Measurements from ENCODE around the gene CCDC85C. TPM values are rescaled to one million over a fixed set of nuclear protein-coding genes. Genes with fewer than 3 reads are reported as not detected.
A peak's percentile ranks its signal among the peaks of the same experiment; 100 is the strongest.

The CCDC85C gene
- total and polyA plus RNA-seq, 2 of the 4 experiments (the other 2 are of a cell fraction): 16.0 to 19.0 TPM

DNA sequence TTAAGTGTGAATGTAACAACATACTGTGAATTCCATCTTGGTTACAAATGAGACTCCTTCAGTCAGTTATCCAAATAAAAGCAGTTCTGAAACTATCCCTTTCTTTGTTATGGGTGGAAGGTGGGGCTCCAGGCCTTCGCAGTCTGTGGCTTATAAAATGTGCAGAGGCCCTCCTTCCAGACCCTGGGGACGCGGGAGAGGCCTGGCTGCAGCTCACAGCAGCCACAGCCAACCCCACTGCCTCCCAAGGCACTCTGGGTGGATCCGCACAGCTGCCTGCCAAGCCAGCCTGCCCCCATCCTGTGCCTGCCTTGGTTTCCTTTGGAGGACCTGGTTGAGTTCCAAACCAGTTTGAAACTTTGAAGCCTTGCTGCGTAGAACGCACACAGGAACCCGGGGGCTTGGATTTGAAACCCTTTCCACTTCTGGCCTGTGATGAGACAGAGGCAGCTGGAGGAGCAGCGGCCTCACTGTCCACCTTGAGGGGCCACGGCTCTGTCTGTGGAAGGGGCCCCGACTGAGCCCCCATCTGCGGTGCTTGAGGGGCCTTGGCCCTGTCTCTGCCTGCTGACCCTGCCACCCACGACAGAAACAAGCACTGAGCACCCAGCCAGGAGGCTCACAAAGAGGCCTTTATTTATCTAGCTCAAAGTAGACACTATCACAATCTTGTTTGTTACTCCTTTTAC is 92.4 kb downstream of the CCDC85C start:
- POLR2A ChIA-PET (ENCODE audit: unreplicated experiment): no interaction called here
- H3K9me1 ChIP-seq (ENCODE audit: insufficient read depth, low read length): peaks cover 4% of the 10 kb centered on the region; the same call in 1 of the 2 replicates
- no peak overlapping the region for H3K23ac ChIP-seq (ENCODE audit: low read depth, low read length)
- peaks cover 53% of the 10 kb centered on the region for H3K36me3 ChIP-seq (ENCODE audit: control insufficient read depth, insufficient read depth, low read length)
- intact Hi-C loops (cut with micrococcal nuclease) (no loop called here), in situ Hi-C loops (cut with MboI; ENCODE audit: low sequenced_read_pairs) (loop anchor here (5.0 kb wide), 1 partner anchor 371 kb away; no protein-coding TSS in a partner anchor), dilution Hi-C loops (cut with HindIII; ENCODE audit: low sequenced_read_pairs, unreplicated experiment) (no loop called here)
- H2AFZ ChIP-seq (replicated peaks; ENCODE audit: low read length, poor library complexity): no peak overlapping the region
- no peak overlapping the region for H3K4me3 ChIP-seq (ENCODE audit: insufficient read depth, low read depth, low read length)
- no peak overlapping the region for H3K4me2 ChIP-seq (ENCODE audit: low read depth, low read length)
- no peaks in the 10 kb centered on the region for H3K27me3 ChIP-seq (ENCODE audit: control insufficient read depth, insufficient read depth, low read length)
- peak overlapping the region; percentile 21 for H2AK9ac ChIP-seq (replicated peaks; ENCODE audit: low read depth, low read length, poor library complexity)
- TF ChIP-seq RCOR1 (IDR thresholded peaks at IDR 0.05; ENCODE audit: insufficient replicate concordance, low read length) (no peak), MXI1 (IDR thresholded peaks at IDR 0.05; ENCODE audit: borderline replicate concordance, low read depth, low read length) (no peak), NFE2L2 (IDR thresholded peaks at IDR 0.05; ENCODE audit: low read depth, low read length) (no peak), SMC3 (IDR thresholded peaks at IDR 0.05; ENCODE audit: low read depth, low read length) (no peak), BHLHE40 (IDR thresholded peaks at IDR 0.05; ENCODE audit: low read depth, low read length) (no peak), MAZ (IDR thresholded peaks at IDR 0.05; ENCODE audit: borderline replicate concordance, low read depth, low read length) (no peak), RFX5 (IDR thresholded peaks at IDR 0.05; ENCODE audit: low read depth, low read length) (no peak), FOS (IDR thresholded peaks at IDR 0.05; ENCODE audit: low read depth, low read length) (no peak), POLR2A (IDR thresholded peaks at IDR 0.05; ENCODE audit: low read depth, low read length) (no peak), MAFK (IDR thresholded peaks at IDR 0.05; ENCODE audit: low read depth, low read length) (no peak), RAD21 (IDR thresholded peaks at IDR 0.05; ENCODE audit: low read length) (no peak)
- TF ChIP-seq, protein P1, sequence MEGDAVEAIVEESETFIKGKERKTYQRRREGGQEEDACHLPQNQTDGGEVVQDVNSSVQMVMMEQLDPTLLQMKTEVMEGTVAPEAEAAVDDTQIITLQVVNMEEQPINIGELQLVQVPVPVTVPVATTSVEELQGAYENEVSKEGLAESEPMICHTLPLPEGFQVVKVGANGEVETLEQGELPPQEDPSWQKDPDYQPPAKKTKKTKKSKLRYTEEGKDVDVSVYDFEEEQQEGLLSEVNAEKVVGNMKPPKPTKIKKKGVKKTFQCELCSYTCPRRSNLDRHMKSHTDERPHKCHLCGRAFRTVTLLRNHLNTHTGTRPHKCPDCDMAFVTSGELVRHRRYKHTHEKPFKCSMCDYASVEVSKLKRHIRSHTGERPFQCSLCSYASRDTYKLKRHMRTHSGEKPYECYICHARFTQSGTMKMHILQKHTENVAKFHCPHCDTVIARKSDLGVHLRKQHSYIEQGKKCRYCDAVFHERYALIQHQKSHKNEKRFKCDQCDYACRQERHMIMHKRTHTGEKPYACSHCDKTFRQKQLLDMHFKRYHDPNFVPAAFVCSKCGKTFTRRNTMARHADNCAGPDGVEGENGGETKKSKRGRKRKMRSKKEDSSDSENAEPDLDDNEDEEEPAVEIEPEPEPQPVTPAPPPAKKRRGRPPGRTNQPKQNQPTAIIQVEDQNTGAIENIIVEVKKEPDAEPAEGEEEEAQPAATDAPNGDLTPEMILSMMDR (conservative IDR thresholded peaks at IDR 0.05; ENCODE audit: low read depth, low read length): no peak
- TF ChIP-seq, protein P2, sequence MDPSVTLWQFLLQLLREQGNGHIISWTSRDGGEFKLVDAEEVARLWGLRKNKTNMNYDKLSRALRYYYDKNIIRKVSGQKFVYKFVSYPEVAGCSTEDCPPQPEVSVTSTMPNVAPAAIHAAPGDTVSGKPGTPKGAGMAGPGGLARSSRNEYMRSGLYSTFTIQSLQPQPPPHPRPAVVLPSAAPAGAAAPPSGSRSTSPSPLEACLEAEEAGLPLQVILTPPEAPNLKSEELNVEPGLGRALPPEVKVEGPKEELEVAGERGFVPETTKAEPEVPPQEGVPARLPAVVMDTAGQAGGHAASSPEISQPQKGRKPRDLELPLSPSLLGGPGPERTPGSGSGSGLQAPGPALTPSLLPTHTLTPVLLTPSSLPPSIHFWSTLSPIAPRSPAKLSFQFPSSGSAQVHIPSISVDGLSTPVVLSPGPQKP (IDR thresholded peaks at IDR 0.05; ENCODE audit: borderline replicate concordance, low read depth, low read length): no peak
- no peaks in the 10 kb centered on the region for H3K9me3 ChIP-seq (ENCODE audit: control insufficient read depth, insufficient read depth, low read length)
- peak overlapping the region; percentile 43; the same call in 1 of the 2 replicates for H3K14ac ChIP-seq (replicated peaks; ENCODE audit: low read depth, low read length)
- peak overlapping the region; percentile 25; the same call in 1 of the 2 replicates for H4K5ac ChIP-seq (ENCODE audit: low read depth, low read length)
- peaks cover 10 to 48% of the 10 kb centered on the region in 2 experiments for H3K79me1 ChIP-seq (ENCODE audit: low read depth in 1 of 2, low read length in 2 of 2)
- peak overlapping the region; percentile 89 for H3K27ac ChIP-seq (ENCODE audit: insufficient read depth, low read length)
- H2BK5ac ChIP-seq (ENCODE audit: low read depth, low read length, poor library complexity, severe bottlenecking): peak overlapping the region; percentile 21
- H3K56ac ChIP-seq (ENCODE audit: extremely low read depth, insufficient read depth, low read length): no peak overlapping the region
- H2BK120ac ChIP-seq (ENCODE audit: low read depth, low read length): no peak overlapping the region
- peak overlapping the region; percentile 47 for H2AK5ac ChIP-seq (ENCODE audit: low read depth, low read length)
- ATAC-seq (ENCODE audit: low read depth) (peak; percentile 91), DNase-seq (peak; percentile 67)
- H4K8ac ChIP-seq (ENCODE audit: low read depth in 2 of 2, low read length in 2 of 2): peak overlapping the region; percentile 12 to 59; a peak in 3 of 4 replicates
- WGBS, 2 experiments (ENCODE audit: extremely low coverage in 2 of 2, insufficient read length in 1 of 2): 57% methylated on average over 1 of the region's 12 CpGs; no CpG with 5 or more reads in 1 of the 2 experiments
- no peak overlapping the region for H2BK20ac ChIP-seq (ENCODE audit: low read depth, low read length)
- H3K18ac ChIP-seq (ENCODE audit: low read depth, low read length): peak overlapping the region; percentile 14; the same call in 1 of the 2 replicates
- H4K20me1 ChIP-seq (ENCODE audit: insufficient read depth, low read length): peaks cover 32% of the 10 kb centered on the region
- H3K4me1 ChIP-seq (ENCODE audit: control insufficient read depth, insufficient read depth, low read length): peaks cover 15% of the 10 kb centered on the region
- H2BK15ac ChIP-seq (ENCODE audit: low read depth, low read length): no peak overlapping the region
- peak overlapping the region; percentile 40 for H3K9ac ChIP-seq (ENCODE audit: low read depth, low read length)
- peak overlapping the region; percentile 16 for H4K91ac ChIP-seq (ENCODE audit: insufficient read depth, low read depth, low read length)
- peak overlapping the region; percentile 43; the same call in 1 of the 2 replicates for H3K4ac ChIP-seq (ENCODE audit: low read depth, low read length)
- BruUV-seq (replicated peaks): no TSS peak
- CTCF ChIA-PET: interaction anchor here (0.6 kb wide), 1 partner anchor 563 kb away, joined by 3 read pairs; no protein-coding TSS in a partner anchor
